Activated B cell treated with CpG ODN at 0.5 μM for 24 hours (primary cell): Measurements from ENCODE around the gene PHTF2. TPM values are rescaled to one million over a fixed set of nuclear protein-coding genes. Genes with fewer than 3 reads are reported as not detected.

ENCODE experiments used
- ATAC-seq: fragments of 200-7000 bp; cut with Tn5 transposase; one replicate; pipeline ENCODE4 v1.10.0; 2021; ENCODE audit warnings: low read depth, mild to moderate bottlenecking, moderate library complexity
- CTCF ChIA-PET: fragments of 350-600 bp; sonication (Branson Sonifier 250); formaldehyde crosslinking; loops from one replicate; lab custom pipeline; 2021; ENCODE audit warnings: antibody characterized with exemption; lab: Charles Lee
- POLR2A ChIA-PET: fragments of 350-600 bp; sonication (Branson Sonifier 250); formaldehyde crosslinking; loops from one replicate; lab custom pipeline; 2021; ENCODE audit warnings: antibody characterized with exemption; lab: Charles Lee
- DNase-seq: peaks from one replicate; pipeline ENCODE4 v3.0.0; 2022
- H3K27ac Mint-ChIP-seq: one replicate; pipeline ENCODE4 v1.8.0; 2020; ENCODE audit warnings: mixed read lengths
- H3K27me3 Mint-ChIP-seq: one replicate; pipeline ENCODE4 v1.8.0; 2021; ENCODE audit warnings: mixed read lengths
- H3K36me3 Mint-ChIP-seq: one replicate; pipeline ENCODE4 v1.8.0; 2021; ENCODE audit warnings: low read depth, mixed read lengths
- H3K4me1 Mint-ChIP-seq: one replicate; pipeline ENCODE4 v1.8.0; 2021; ENCODE audit warnings: mixed read lengths
- H3K4me3 Mint-ChIP-seq: one replicate; pipeline ENCODE4 v1.8.0; 2020; ENCODE audit warnings: mild to moderate bottlenecking, mixed read lengths
- H3K9me3 Mint-ChIP-seq: one replicate; pipeline ENCODE4 v1.8.0; 2020; ENCODE audit warnings: mixed read lengths
- CTCF ChIP-seq: fragments of 200-600 bp; IDR thresholded peaks from one replicate; pipeline ENCODE4 v1.8.0; 2022; ENCODE audit warnings: antibody characterized with exemption, mild to moderate bottlenecking
- intact Hi-C: fragments of 100-400 bp; cut with micrococcal nuclease; formaldehyde crosslinking; loops from one replicate; pipeline ENCODE4 v1.15.1; 2024
- total RNA-seq: library from RNA; stranded (reverse); gene quantifications from 2 replicates; pipeline ENCODE4 v1.2.3, GENCODE V29; 2022

Gene PHTF2
- total RNA-seq, 1 donor from 2014 or later = 38.9 TPM

- Mint-ChIP-seq H3K9me3 (no peaks in the 10 kb centered on the region), H3K27me3 (no peaks in the 10 kb centered on the region), H3K4me1 (peaks cover 52% of the 10 kb centered on the region), H3K4me3 (no peak overlapping the region), H3K27ac (peak overlapping the region; percentile 50), H3K36me3 (peaks cover 14% of the 10 kb centered on the region)
- CTCF ChIA-PET = interaction anchor here (0.7 to 3.2 kb wide), 22 partner anchors 9 to 512 kb away, joined by 3 to 67 read pairs (median 3); partner anchors contain the start of genes PHTF2 and TMEM60
- POLR2A ChIA-PET = interaction anchor here (1.0 to 1.8 kb wide), 2 partner anchors 64 to 108 kb away, joined by 3 to 5 read pairs; partner anchors contain the start of gene RSBN1L
- peak; percentile 22 for TF ChIP-seq CTCF
- ATAC-seq = peak; percentile 64
- DNase-seq = no peak
- intact Hi-C loops = loop anchor here (1.0 to 10.0 kb wide), 7 partner anchors 39 to 395 kb away; partner anchors contain the start of genes PHTF2, PTPN12 and TMEM60
These were observed 39.2 kb upstream of the PHTF2 start for GRCh38 chr7:77759294-77759889.

- Mint-ChIP-seq H3K9me3 (no peaks in the 10 kb centered on the region), H3K4me3 (no peak overlapping the region), H3K27me3 (no peaks in the 10 kb centered on the region), H3K4me1 (peaks cover 62% of the 10 kb centered on the region), H3K36me3 (peaks cover 16% of the 10 kb centered on the region), H3K27ac (peak overlapping the region; percentile 71)
- no peak for ATAC-seq
- intact Hi-C loops = no loop called here
- TF ChIP-seq CTCF = no peak
- CTCF ChIA-PET = interaction anchor here (1.0 to 3.2 kb wide), 5 partner anchors 102 to 279 kb away, joined by 3 to 67 read pairs (median 7); no protein-coding TSS in a partner anchor
- POLR2A ChIA-PET = interaction anchor here (1.8 kb wide), 1 partner anchor 65 kb away, joined by 5 read pairs; the partner anchor contains the start of gene RSBN1L
- DNase-seq = no peak
These were observed 37.6 kb upstream of the PHTF2 start for GRCh38 chr7:77760809-77761453.

GRCh38 chr7:77765481-77765880 lies 33.1 kb upstream of the PHTF2 start:
- Mint-ChIP-seq H3K36me3 (peaks cover 39% of the 10 kb centered on the region), H3K27ac (no peak overlapping the region), H3K27me3 (no peaks in the 10 kb centered on the region), H3K4me3 (no peak overlapping the region), H3K9me3 (no peaks in the 10 kb centered on the region), H3K4me1 (peaks cover 38% of the 10 kb centered on the region)
- CTCF ChIA-PET = interaction anchor here (1.3 kb wide), 1 partner anchor 114 kb away, joined by 3 read pairs; no protein-coding TSS in a partner anchor
- POLR2A ChIA-PET = no interaction called here
- no peak for ATAC-seq
- no peak for TF ChIP-seq CTCF
- intact Hi-C loops = no loop called here
- DNase-seq = no peak

- peaks cover 32% of the 10 kb centered on the region for H3K4me1 Mint-ChIP-seq
- peaks cover 45% of the 10 kb centered on the region for H3K36me3 Mint-ChIP-seq
- TF ChIP-seq CTCF = no peak
- no peak overlapping the region for H3K4me3 Mint-ChIP-seq
- ChIA-PET CTCF (interaction anchor here (0.6 to 1.3 kb wide), 2 partner anchors 115 to 203 kb away, joined by 3 read pairs; no protein-coding TSS in a partner anchor), POLR2A (interaction anchor here (0.6 kb wide), 1 partner anchor 153 kb away, joined by 7 read pairs; no protein-coding TSS in a partner anchor)
- no peak for DNase-seq
- no peak overlapping the region for H3K27ac Mint-ChIP-seq
- ATAC-seq = no peak
- intact Hi-C loops = no loop called here
- no peaks in the 10 kb centered on the region for H3K9me3 Mint-ChIP-seq
- H3K27me3 Mint-ChIP-seq = no peaks in the 10 kb centered on the region
These were observed 32.4 kb upstream of the PHTF2 start for GRCh38 chr7:77765906-77766800.
